Adrenal gland (tissue), 12 donors: ENCODE results near the gene RPRD1B. TPM values are rescaled to one million over a fixed set of nuclear protein-coding genes. Genes with fewer than 3 reads are reported as not detected.

Experiments used
- DNase-seq, 7 donors: peaks; one replicate each; pipeline ENCODE4 v3.0.0-alpha.2; 2019 to 2020
- H3K27ac ChIP-seq, 5 donors: fragments of 200-600 bp; sonication (generic) in 4 of 5; 1 replicate in 3 of 5; 2 replicates in 2 of 5; pipeline versions ENCODE4 v1.5.1 to v1.8.0; 2016 to 2020; ENCODE audit warnings: mild to moderate bottlenecking in 1 of 5
- H3K27me3 ChIP-seq: fragments of 200-600 bp; 2 replicates; pipeline ENCODE4 v1.8.0; 2021
- H3K36me3 ChIP-seq, 2 donors: fragments of 200-600 bp; replicated peaks in 1 of 2; 1 replicate in 1 of 2; 2 replicates in 1 of 2; pipeline versions ENCODE4 v1.5.1 to v1.8.0; 2018 to 2022
- H3K4me1 ChIP-seq, 2 donors: fragments of 200-600 bp; replicated peaks in 1 of 2; 1 replicate in 1 of 2; 2 replicates in 1 of 2; pipeline versions ENCODE4 v1.5.1 to v1.8.0; 2018 to 2021
- H3K4me3 ChIP-seq, 4 donors: fragments of 200-600 bp; sonication (generic) in 3 of 4; one replicate each; pipeline ENCODE4 v1.5.1; 2016 to 2018
- H3K9me3 ChIP-seq, 3 donors: fragments of 200-600 bp; sonication (generic) in 1 of 3; replicated peaks in 1 of 3; 1 replicate in 2 of 3; 2 replicates in 1 of 3; pipeline versions ENCODE4 v1.5.1 to v1.8.0; 2016 to 2021
- POLR2A ChIP-seq, 2 donors: fragments of 450-650 bp; IDR thresholded peaks; one replicate each; pipeline ENCODE4 v1.6.1; 2017; ENCODE audit warnings: antibody characterized with exemption in 2 of 2, mild to moderate bottlenecking in 2 of 2, moderate library complexity in 1 of 2
- WGBS, 4 donors: extraction: QIAGEN DNeasy Blood & Tissue Kit in 2 of 4; methylation state at CpG; one replicate each; pipeline versions ENCODE4 v1.1.5 to v1.1.7; 2013 to 2017; 5-methylcytosine and 5-hydroxymethylcytosine counted together
- intact Hi-C, 2 donors: fragments of 100-400 bp; cut with DNase I; formaldehyde crosslinking; loops; one replicate each; pipeline versions ENCODE4 v1.14.1 to v1.15.0; 2022 to 2023
- polyA plus RNA-seq, 3 donors: library from polyadenylated mRNA; stranded (reverse); fragments of 200-250 nt in 2 of 3; fragments of 350-450 nt in 1 of 3; fragmentation: Illumina TruSeq in 1 of 3; extraction: RNeasy Lipid Tissue Mini Kit (QIAGEN cat#74804) in 1 of 3; gene quantifications; one replicate each; pipeline ENCODE4 v1.2.3, GENCODE V29; 2013 to 2014
- total RNA-seq, 9 donors: library from RNA; depleted of rRNA in 4 of 9; stranded (reverse); fragments of >200 nt in 4 of 9; fragments of 120-200 nt in 1 of 9; fragmentation: NEBNext Ultra II Directional in 1 of 9; extraction: Animal tissue kit (Norgen Biotek cat#: 25700) in 1 of 9; gene quantifications; one replicate each; pipeline versions ENCODE4 v1.1.0 to v1.2.4, GENCODE V29; 2013 to 2023
- TF ChIP-seq, protein P1 (sequence below), 6 experiments: fragments of 450-650 bp in 4 of 6; fragments of 200-600 bp in 2 of 6; sonication (generic) in 1 of 6; IDR thresholded peaks; 1 replicate in 5 of 6; 2 replicates in 1 of 6; pipeline versions ENCODE4 v1.5.1 to v1.8.0; 2016 to 2021; ENCODE audit warnings: antibody characterized with exemption in 6 of 6, mild to moderate bottlenecking in 2 of 6, moderate library complexity in 1 of 6
- donor health status: healthy with polysubstance abuse.
- donor health status: Bipolar disorder and iron deficiency.
- donor health status: DM: yes; HTN: yes; CAD: no.
- donor health status: DM: no; HTN: no; CAD: no.
- donor health status: DM: no; HTN: no; CAD: no.
- donor health status: DM: yes; HTN: yes; CAD: no.

RPRD1B gene
- total and polyA plus RNA-seq, 12 donors: 5.9 to 36.4 (median 27.1) TPM

DNA sequence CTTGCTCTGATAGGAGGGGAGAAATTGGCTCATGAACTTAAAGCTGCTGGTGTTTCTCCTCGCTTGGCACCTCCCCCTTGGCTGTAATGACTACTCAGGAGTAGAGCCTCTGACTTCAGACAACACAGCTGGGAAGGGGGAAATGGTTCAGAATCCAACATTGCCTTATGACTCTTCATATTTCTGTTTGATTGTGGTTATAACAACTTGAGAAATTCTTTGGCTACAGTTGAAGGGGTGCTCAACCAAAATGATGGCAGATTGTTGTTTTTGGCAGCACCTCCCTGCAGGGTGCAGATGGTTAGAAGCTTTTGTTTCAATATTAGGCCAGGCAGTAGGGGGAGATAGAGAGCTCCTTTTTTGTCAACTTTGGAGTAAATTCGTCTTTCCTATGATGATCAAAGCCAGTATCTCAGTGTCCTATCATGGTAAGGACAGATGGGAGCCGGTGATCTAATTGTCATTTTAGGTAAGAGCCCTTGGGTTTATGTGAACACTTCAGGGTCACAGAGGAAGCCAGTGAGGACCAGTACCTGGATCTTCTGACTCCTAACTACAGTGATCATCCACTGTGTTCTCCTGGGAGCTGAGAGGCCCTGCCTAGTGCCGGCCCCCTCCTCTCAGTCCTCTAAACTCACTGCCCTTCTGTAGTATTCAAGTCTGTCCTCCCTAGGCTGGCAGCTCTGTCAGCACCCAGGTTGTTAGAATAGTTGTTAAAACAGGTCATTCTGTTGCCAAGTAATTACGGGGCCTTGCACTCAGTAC lies 39.9 kb downstream of the RPRD1B start:
- WGBS, 4 donors: 49 to 56% (median 52%) methylated on average over 5 of the region's 5 CpGs
- Histone ChIP-seq H3K9me3 (no peaks in the 10 kb centered on the region), H3K4me1 (peaks cover 0 to 35% of the 10 kb centered on the region in 2 donors), H3K27me3 (no peaks in the 10 kb centered on the region), H3K27ac (peak overlapping the region in 2 of 5 donors; percentile 59 to 66), H3K4me3 (no peak overlapping the region), H3K36me3 (peaks cover 0 to 37% of the 10 kb centered on the region in 2 donors)
- TF ChIP-seq POLR2A (IDR thresholded peaks at IDR 0.05): no peak
- TF ChIP-seq, protein P1, sequence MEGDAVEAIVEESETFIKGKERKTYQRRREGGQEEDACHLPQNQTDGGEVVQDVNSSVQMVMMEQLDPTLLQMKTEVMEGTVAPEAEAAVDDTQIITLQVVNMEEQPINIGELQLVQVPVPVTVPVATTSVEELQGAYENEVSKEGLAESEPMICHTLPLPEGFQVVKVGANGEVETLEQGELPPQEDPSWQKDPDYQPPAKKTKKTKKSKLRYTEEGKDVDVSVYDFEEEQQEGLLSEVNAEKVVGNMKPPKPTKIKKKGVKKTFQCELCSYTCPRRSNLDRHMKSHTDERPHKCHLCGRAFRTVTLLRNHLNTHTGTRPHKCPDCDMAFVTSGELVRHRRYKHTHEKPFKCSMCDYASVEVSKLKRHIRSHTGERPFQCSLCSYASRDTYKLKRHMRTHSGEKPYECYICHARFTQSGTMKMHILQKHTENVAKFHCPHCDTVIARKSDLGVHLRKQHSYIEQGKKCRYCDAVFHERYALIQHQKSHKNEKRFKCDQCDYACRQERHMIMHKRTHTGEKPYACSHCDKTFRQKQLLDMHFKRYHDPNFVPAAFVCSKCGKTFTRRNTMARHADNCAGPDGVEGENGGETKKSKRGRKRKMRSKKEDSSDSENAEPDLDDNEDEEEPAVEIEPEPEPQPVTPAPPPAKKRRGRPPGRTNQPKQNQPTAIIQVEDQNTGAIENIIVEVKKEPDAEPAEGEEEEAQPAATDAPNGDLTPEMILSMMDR (IDR thresholded peaks at IDR 0.05): peak; percentile 68 to 88 (median 78)
- peak in 6 of 7 donors; percentile 47 to 70 (median 61) for DNase-seq
- intact Hi-C loops: no loop called here

DNA sequence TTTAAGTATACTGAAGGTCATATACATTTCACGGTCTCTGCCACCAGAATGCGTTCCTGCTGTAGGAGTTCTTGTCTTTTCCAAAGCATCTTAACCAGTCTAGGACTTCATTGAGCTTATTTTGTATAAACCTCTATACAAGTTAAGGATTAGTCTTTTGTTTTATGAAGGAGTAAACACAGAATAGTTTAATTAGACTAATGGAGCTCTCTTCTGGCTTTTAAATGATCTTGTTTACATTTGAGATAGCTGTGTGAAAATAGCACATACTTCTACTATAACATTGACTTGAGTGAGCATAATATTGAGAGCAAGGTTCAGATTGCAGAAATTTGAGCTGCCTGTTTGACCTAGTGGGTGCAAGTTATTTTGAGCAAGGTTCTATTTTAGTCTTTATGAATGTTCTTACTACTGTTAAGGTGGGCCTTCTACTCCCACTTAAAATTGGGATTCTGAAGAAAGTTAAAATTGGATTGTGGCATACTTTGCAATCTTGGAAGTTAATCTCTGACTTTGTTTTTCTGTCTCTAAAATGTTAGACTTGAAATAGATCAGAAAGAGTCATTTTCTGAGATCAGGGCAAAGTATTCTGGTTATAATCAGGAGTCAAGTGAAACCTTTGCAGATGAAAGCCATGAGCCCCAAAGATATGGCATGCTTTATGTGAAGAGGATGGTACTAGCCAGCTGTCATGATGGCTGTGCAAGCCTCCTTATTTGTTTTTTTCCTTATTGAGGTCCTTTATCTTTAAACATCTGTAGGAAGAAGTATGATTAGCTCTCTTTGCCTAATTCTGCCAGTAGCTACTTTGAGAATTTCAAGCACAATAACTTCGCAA lies 41.8 kb downstream of the RPRD1B start:
- TF ChIP-seq, protein P1 (IDR thresholded peaks at IDR 0.05): no peak
- TF ChIP-seq POLR2A (IDR thresholded peaks at IDR 0.05): no peak
- intact Hi-C loops: loop anchor here in 1 of 2 donors (5.0 kb wide), 1 partner anchor 82 kb away; no protein-coding TSS in a partner anchor
- H3K36me3 ChIP-seq: peaks cover 0 to 30% of the 10 kb centered on the region in 2 donors

DNA sequence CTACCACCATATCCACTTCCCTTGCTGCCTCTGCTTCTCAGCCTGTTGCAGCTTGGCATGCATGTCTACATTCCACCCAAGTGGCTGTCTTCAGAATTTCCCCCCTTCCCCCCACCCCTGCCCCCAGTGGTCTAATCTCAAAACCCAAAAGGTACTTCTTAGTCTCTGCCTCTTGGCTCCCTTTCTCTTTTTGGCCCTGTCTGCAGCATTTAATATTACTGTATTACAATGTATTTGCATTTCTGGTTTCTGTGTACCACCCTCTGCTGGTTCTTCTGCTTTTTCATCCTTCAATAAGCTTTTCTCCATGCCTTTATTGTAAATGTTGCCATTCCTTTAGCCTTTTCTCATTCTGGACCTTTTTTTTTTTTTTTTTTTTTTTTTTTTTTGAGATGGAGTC lies 43.0 kb downstream of the RPRD1B start:
- H3K27ac ChIP-seq: peak overlapping the region in 1 of 5 donors; percentile 8
- H3K9me3 ChIP-seq: no peaks in the 10 kb centered on the region
- no peaks in the 10 kb centered on the region for H3K27me3 ChIP-seq
- intact Hi-C loops: loop anchor here in 1 of 2 donors (5.0 kb wide), 1 partner anchor 81 kb away; no protein-coding TSS in a partner anchor
- H3K4me3 ChIP-seq: no peak overlapping the region
- peaks cover 0 to 35% of the 10 kb centered on the region in 2 donors for H3K4me1 ChIP-seq
- peaks cover 0 to 18% of the 10 kb centered on the region in 2 donors for H3K36me3 ChIP-seq
- DNase-seq: no peak
- no peak for TF ChIP-seq POLR2A (IDR thresholded peaks at IDR 0.05)
- TF ChIP-seq, protein P1 (IDR thresholded peaks at IDR 0.05): no peak

More for the DNA sequence above, 41.8 kb downstream of the RPRD1B start:
- Histone ChIP-seq H3K4me1 (peaks cover 0 to 35% of the 10 kb centered on the region in 2 donors), H3K4me3 (no peak overlapping the region), H3K27ac (peak overlapping the region in 2 of 5 donors; percentile 17 to 59), H3K27me3 (no peaks in the 10 kb centered on the region), H3K9me3 (no peaks in the 10 kb centered on the region)
- DNase-seq: no peak
- 89 to 91% (median 90%) methylated on average over 3 of the region's 3 CpGs for WGBS, 4 donors

DNA sequence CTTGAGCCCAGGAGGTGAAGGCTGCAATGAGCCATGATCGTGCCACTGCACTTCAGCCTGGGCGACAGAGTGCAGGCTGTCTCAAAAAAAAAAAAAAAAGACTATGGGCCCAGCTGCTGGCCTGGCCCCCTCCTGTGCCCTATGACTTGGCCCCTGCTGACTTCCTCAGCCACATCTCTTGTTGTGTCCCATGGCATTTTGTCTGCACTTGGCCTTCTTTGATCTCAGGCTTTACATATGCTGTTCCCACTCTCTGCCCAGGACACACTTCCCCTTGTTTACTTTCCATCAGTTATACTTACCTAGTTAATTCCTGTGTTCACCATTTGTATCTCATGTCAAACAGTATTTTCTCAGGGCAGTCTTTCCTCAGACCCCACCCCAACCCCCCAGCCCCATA lies 44.5 kb downstream of the RPRD1B start:
- intact Hi-C loops: loop anchor here in 1 of 2 donors (5.0 kb wide), 1 partner anchor 79 kb away; no protein-coding TSS in a partner anchor
- Histone ChIP-seq H3K36me3 (peaks cover 0 to 8% of the 10 kb centered on the region in 2 donors), H3K27ac (no peak overlapping the region), H3K9me3 (no peaks in the 10 kb centered on the region), H3K4me1 (peaks cover 0 to 27% of the 10 kb centered on the region in 2 donors), H3K27me3 (no peaks in the 10 kb centered on the region), H3K4me3 (no peak overlapping the region)
- no peak for DNase-seq
- no peak for TF ChIP-seq POLR2A (IDR thresholded peaks at IDR 0.05)
- TF ChIP-seq, protein P1 (IDR thresholded peaks at IDR 0.05): no peak
- 85 to 100% (median 89%) methylated on average over 2 of the region's 2 CpGs for WGBS, 4 donors
